Measurements from ENCODE around the gene RC3H1.
"Not testable (repeated sequence)": the region's sequence is repeated elsewhere in the genome, so short reads cannot be mapped to it uniquely, and the experiment has no call there.

RC3H1 gene

DNA sequence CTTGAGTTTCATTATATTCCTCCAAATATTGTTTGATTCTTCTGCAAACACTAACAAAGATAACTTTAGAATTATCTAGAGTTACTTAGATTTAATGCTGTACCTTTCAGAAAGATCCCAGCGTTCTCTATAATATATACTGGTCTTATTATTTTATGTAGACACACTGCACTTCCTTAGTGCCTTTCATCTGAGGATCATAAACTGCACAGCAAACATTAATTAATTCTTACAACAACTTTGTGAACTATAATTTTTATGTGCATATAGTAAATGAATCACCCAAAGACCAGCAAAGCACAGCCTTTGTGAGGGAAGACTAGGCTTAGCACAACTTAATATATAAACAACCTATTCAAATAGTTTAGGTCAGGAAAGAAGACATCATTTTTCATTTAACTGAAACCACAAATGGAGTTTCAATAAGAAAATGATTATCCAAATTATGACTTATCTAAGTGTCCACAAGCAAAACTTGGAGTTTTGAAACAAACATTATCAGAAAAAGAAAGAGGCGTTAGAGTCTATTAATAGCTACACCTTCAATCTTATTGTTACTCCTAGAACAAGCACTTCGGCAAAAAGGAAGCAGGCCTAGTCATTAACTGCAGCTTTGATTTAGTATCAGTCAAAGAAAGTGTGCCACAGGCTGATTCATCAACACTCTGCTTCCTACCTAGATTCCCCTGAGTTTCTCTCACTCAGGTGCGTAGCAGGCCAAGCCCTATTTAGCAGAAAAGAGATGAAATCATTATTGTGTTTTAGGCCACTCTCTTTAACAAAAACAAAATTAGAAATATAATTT, 22.5 kb upstream of the RC3H1 start:
- TF ChIP-seq JUND (IDR thresholded peaks at IDR 0.05; ENCODE audit: low read depth) = no peak
- in situ Hi-C loops (cut with HindIII; ENCODE audit: low pct_unique_long_range_greater_than_20kb, low sequenced_read_pairs) = no loop called here
- DNase-seq (ENCODE audit: low read depth in 1 of 2, low spot score in 1 of 2) = no peak

DNA sequence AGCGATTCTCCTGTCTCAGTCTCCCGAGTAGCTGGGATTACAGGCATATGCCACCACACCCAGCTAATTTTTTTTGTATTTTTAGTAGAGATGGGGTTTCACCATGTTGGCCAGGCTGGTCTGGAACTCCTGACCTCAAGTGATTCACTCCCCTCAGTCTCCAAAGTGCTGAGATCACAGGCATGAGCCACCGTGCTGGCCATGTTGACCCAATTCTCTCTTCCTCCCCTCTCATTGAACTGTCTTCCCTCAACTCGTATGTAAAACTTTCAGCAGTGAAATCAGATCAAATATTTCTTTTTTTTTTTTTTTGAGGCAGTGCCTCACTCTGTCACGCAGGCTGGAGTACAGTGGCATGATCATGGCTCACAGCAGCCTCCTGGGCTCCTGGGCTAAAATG, 20.4 kb upstream of the RC3H1 start:
- in situ Hi-C loops (cut with HindIII; ENCODE audit: low pct_unique_long_range_greater_than_20kb, low sequenced_read_pairs); DNase-seq (ENCODE audit: low read depth in 1 of 2, low spot score in 1 of 2): not testable (repeated sequence)

DNA sequence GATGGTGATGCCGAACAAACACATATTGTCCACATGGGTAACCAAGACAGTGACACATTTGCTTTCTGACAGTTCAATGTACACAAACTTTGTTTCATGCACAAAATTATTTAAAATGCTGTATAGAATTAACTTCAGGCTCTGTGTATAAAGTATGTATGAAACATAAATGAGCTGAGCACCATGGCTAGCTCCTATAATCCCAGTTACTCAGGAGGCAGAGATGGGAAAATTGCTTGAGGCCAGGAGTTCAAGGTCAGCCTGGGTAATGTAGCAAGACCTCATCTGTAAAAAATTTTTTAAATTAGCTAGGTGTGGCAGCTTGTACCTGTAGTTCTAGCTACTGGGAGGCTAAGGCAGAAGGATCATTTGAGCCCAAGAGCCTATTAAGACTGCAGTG, 19.2 kb upstream of the RC3H1 start:
- no peak for DNase-seq (ENCODE audit: low read depth in 1 of 2, low spot score in 1 of 2)
- in situ Hi-C loops (cut with HindIII; ENCODE audit: low pct_unique_long_range_greater_than_20kb, low sequenced_read_pairs) = no loop called here
- no peak for TF ChIP-seq JUND (IDR thresholded peaks at IDR 0.05; ENCODE audit: low read depth)

DNA sequence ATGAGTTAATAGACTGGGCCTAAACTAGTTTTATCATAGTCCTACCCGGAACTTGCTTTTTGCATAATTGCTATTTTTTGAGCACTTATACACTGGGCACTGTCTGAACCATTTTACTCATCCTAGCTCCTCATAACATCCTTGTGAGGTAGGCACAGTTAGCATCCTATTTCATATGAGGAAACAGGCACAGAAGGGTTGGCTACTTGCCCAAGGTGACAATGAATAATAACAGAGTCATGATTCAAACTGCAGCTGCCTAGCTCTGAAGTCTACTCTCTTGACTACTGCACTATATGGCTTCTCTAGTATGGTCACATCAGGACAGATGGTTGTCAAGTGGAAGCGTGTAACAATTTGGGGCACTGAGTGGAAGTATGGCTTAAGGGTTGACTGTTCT, 18.2 kb upstream of the RC3H1 start:
- no peak for TF ChIP-seq JUND (IDR thresholded peaks at IDR 0.05; ENCODE audit: low read depth)
- DNase-seq (ENCODE audit: low read depth in 1 of 2, low spot score in 1 of 2) = peak in 1 of 2 experiments; percentile 74
- in situ Hi-C loops (cut with HindIII; ENCODE audit: low pct_unique_long_range_greater_than_20kb, low sequenced_read_pairs) = no loop called here

DNA sequence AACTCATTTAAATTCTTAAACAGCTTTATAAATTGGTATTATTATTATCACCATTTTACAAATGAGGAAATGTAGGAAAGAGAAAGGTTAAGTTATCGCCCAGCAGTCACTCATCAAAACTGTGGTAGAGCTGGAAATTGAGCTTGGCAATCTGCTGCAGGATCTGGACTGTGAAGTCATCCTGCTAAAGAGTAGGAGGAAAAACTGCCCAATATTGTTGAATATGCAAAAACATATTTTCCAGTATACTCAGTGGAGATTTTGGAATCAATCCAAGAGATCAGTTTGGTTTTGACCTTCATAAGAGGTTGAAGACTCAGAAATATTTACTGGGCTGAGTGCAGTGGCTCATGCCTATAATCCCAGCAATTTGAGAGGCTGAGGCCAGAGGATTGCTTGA, 16.9 kb upstream of the RC3H1 start:
- no peak for DNase-seq (ENCODE audit: low read depth in 1 of 2, low spot score in 1 of 2)
- in situ Hi-C loops (cut with HindIII; ENCODE audit: low pct_unique_long_range_greater_than_20kb, low sequenced_read_pairs) = no loop called here
- no peak for TF ChIP-seq JUND (IDR thresholded peaks at IDR 0.05; ENCODE audit: low read depth)

DNA sequence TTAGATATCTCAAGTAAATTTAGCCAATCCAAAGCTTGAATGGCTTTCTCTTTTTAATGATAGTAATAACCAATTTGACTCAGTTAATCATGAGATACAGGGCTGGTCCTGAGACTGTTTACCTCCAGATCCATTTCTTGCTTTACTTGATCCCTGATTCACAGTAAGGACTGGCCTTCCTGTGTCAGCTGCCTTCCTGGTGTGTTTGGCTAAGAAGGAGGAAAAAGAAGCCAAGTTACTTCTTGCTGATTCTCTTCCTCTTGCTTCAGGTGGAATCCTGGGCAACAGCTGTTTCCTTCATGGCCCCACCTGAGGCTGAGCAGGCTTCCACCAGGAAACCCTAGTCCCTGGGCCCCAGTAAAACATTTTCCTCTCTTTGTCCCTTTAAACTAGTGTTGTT, 14.6 kb upstream of the RC3H1 start:
- in situ Hi-C loops (cut with HindIII; ENCODE audit: low pct_unique_long_range_greater_than_20kb, low sequenced_read_pairs) = no loop called here
- no peak for DNase-seq (ENCODE audit: low read depth in 1 of 2, low spot score in 1 of 2)

DNA sequence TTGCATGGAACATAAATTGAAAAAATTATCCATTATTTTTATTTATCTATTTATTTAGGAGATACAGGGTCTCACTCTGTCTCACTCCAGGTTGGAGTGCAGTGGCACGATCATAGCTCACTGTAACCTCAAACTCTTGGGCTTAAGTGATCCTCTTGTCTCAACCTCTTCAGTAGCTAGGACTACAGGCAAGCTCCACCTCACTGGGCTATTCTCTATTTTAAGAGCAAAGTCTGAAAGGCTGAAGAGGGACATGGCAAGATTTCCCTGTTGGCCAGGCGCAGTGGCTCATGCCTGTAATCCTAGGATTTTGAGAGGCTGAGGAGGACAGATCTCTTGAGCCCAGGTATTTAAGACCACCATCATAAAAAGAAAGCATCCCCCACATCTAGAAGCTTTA, 14.0 kb upstream of the RC3H1 start:
- in situ Hi-C loops (cut with HindIII; ENCODE audit: low pct_unique_long_range_greater_than_20kb, low sequenced_read_pairs) = no loop called here
- no peak for TF ChIP-seq JUND (IDR thresholded peaks at IDR 0.05; ENCODE audit: low read depth)
- no peak for DNase-seq (ENCODE audit: low read depth in 1 of 2, low spot score in 1 of 2)

More for the DNA sequence above, 14.6 kb upstream of the RC3H1 start:
- TF ChIP-seq JUND (IDR thresholded peaks at IDR 0.05; ENCODE audit: low read depth) = no peak

DNA sequence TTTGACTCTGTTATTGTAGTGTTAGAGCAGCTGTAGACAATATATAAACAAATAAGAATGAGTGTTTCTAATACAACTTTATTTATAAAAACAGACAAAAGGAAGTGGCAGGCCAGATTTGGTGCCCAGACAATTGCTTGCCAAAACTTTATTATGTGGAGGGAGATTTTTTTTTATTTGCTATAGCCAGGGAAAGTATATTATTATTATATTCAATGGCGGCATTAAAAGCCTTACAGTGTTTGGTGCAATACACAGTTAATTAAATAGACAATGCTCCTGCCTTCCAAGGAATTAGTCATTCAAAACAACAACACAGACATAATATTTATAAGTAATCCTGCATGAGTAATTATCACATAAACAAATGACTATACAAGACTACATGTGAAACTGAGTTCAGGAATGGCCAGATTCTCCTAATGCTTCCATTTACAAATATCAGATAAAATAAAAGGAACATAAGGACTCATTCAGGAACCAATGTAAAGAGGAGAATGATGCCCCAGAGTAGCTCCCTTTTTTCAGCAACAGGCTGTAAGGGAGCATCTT, 10.6 kb upstream of the RC3H1 start:
- DNase-seq (ENCODE audit: low read depth in 1 of 2, low spot score in 1 of 2) = no peak
- in situ Hi-C loops (cut with HindIII; ENCODE audit: low pct_unique_long_range_greater_than_20kb, low sequenced_read_pairs) = no loop called here
- no peak for TF ChIP-seq JUND (IDR thresholded peaks at IDR 0.05; ENCODE audit: low read depth)

DNA sequence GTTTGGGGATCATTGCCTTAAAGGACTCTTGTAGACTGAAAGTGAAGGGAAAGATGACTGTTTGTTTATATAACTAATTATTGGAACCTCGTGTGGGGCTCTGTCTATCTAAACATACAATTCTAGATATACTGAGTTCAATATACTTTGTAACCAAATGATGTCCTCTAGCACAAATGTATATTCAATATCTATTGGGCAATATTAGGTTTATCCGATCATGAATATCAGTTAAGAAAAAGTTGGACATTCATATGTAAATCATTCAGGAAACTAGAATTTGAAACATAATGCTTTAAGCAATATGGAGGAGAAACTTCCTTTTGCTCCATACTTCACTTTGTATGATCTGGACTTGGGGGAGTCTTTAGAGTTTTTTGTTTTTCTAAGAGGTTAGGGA, 8.9 kb upstream of the RC3H1 start:
- in situ Hi-C loops (cut with HindIII; ENCODE audit: low pct_unique_long_range_greater_than_20kb, low sequenced_read_pairs) = no loop called here
- no peak for TF ChIP-seq JUND (IDR thresholded peaks at IDR 0.05; ENCODE audit: low read depth)
- no peak for DNase-seq (ENCODE audit: low read depth in 1 of 2, low spot score in 1 of 2)

DNA sequence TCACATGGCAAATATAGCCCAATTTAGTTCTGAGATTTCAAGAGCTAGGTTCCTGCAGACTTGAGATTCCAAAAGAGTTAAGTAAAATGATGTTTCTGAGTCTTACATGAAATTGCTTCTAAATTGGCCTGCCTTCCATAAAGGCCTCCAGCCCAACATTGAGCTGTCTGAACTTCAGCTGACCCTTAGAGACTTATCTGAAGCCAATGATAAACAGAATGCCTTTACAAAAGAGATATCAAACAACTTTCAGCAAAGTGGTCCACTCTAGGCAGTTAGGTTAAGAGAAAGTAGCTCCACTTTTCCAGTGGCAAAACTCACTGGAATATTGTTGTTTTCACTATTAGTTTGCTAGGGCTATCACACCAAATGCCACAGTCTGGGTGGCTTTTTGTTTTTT, 6.3 kb upstream of the RC3H1 start:
- no peak for TF ChIP-seq JUND (IDR thresholded peaks at IDR 0.05; ENCODE audit: low read depth)
- no peak for DNase-seq (ENCODE audit: low read depth in 1 of 2, low spot score in 1 of 2)
- in situ Hi-C loops (cut with HindIII; ENCODE audit: low pct_unique_long_range_greater_than_20kb, low sequenced_read_pairs) = no loop called here

DNA sequence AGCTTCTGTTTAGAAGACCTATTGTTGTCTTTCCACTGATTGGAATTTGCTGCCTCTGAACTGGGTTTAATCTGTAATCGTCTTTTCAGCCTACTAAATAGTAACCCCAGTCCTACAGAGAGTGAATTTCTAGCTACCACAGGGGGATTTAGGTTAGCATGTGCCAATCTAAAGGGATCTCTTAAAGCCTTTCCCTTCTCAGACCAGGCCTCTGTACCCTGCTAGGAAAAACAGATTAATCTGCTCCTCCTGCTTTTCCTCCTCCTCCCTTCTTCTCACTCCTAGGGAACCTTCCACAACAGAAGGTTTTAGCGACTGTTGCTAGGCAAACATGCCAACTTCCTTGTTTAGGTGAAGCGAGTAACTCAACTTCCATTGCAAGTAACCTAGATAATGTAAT, 1.3 kb upstream of the RC3H1 start:
- peak in 1 of 2 experiments; percentile 92 for DNase-seq (ENCODE audit: low read depth in 1 of 2, low spot score in 1 of 2)
- in situ Hi-C loops (cut with HindIII; ENCODE audit: low pct_unique_long_range_greater_than_20kb, low sequenced_read_pairs) = no loop called here
- TF ChIP-seq JUND (IDR thresholded peaks at IDR 0.05; ENCODE audit: low read depth) = no peak

DNA sequence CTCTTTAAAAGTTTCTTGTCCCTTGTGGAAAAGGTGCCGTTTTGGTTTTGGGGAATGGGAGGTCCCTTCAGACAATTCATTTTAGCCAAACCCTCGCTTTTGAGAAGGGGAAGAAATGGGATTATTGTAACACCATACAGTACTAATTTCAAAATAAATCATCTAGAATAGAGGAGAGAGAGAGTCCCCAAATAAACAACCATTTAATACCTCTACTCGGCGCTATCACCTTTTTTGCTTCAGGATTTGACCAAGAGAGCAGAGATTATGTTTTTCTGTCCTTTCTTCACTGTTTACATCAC, 770 bp upstream of the RC3H1 start:
- DNase-seq (ENCODE audit: low read depth in 1 of 2, low spot score in 1 of 2) = no peak
- TF ChIP-seq JUND (IDR thresholded peaks at IDR 0.05; ENCODE audit: low read depth) = 0 out of 2 replicates have a peak, but pooled peaks have one; percentile 2
- in situ Hi-C loops (cut with HindIII; ENCODE audit: low pct_unique_long_range_greater_than_20kb, low sequenced_read_pairs) = no loop called here

DNA sequence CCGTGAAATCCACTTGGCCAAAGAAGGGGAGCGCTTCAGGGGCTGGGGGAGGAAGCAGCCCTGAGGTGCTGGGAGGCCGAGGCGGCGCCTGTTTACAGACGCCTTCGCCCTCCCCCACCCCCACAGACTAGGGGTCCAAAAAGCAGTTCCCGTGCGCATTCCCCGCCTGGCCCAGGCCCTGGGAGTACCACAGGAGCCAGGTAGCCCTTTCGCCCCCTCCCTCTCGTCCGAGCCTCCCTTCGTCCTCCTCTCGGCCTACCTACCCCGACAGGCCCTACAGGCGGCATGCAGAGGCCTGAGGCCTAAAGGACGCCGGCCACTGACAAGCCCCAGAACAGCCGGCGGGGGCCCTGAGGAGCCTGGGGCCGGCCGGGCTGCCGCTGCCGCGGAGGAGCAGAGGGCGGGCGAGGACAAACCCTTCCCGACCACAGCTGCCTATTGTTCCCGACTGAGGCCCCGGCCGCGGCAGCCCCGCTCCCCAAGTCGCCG, 522 bp downstream of the RC3H1 start:
- in situ Hi-C loops (cut with HindIII; ENCODE audit: low pct_unique_long_range_greater_than_20kb, low sequenced_read_pairs) = no loop called here
- no peak for TF ChIP-seq JUND (IDR thresholded peaks at IDR 0.05; ENCODE audit: low read depth)
- DNase-seq (ENCODE audit: low read depth in 1 of 2, low spot score in 1 of 2) = peak in 1 of 2 experiments; percentile 53

DNA sequence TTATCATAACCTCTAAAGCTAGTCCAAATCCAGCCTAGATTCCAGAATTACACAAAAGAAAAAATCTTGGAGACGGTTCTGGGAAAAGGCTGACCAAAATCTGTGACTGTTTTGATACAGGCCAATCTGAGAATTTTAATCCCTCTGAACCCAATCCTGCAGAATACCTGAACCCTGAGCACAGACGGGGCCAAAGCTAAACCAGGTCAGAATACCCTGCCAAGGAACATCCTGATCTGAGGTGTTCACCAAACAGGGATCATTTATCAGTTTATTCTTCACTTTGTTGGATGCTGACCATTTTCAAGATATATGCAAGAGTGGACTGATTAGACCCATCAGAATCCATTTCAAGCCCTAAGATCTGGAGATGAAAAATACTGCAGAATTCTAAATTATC, 3.6 kb downstream of the RC3H1 start:
- in situ Hi-C loops (cut with HindIII; ENCODE audit: low pct_unique_long_range_greater_than_20kb, low sequenced_read_pairs) = no loop called here
- no peak for DNase-seq (ENCODE audit: low read depth in 1 of 2, low spot score in 1 of 2)
- TF ChIP-seq JUND (IDR thresholded peaks at IDR 0.05; ENCODE audit: low read depth) = no peak
